Memory B cell (primary cell): ENCODE data around the gene DPY30.
A peak's percentile ranks its signal among the peaks of the same experiment; 100 is the strongest.

Experiments used
- ATAC-seq: fragments of 150-1000 bp; cut with Tn5 transposase; 2 replicates; pipeline ENCODE4 v1.10.0; 2021; ENCODE audit warnings: low read depth, mild to moderate bottlenecking, moderate library complexity
- DNase-seq, 2 donors: peaks; one replicate each; pipeline ENCODE4 v3.0.0; 2022; ENCODE audit warnings: low spot score in 2 of 2
- H3K27ac Mint-ChIP-seq: one replicate; pipeline ENCODE4 v1.8.0; 2022; ENCODE audit warnings: mild to moderate bottlenecking, moderate library complexity, mixed read lengths
- H3K27me3 Mint-ChIP-seq: one replicate; pipeline ENCODE4 v1.8.0; 2022; ENCODE audit warnings: mixed read lengths
- H3K36me3 Mint-ChIP-seq: one replicate; pipeline ENCODE4 v1.8.0; 2022; ENCODE audit warnings: mild to moderate bottlenecking, mixed read lengths
- H3K4me1 Mint-ChIP-seq: one replicate; pipeline ENCODE4 v1.8.0; 2022; ENCODE audit warnings: mixed read lengths
- H3K4me3 Mint-ChIP-seq: one replicate; pipeline ENCODE4 v1.8.0; 2022; ENCODE audit warnings: mild to moderate bottlenecking, moderate library complexity, mixed read lengths
- H3K9me3 Mint-ChIP-seq: one replicate; pipeline ENCODE4 v1.8.0; 2022; ENCODE audit warnings: mixed read lengths

The DPY30 gene

DNA sequence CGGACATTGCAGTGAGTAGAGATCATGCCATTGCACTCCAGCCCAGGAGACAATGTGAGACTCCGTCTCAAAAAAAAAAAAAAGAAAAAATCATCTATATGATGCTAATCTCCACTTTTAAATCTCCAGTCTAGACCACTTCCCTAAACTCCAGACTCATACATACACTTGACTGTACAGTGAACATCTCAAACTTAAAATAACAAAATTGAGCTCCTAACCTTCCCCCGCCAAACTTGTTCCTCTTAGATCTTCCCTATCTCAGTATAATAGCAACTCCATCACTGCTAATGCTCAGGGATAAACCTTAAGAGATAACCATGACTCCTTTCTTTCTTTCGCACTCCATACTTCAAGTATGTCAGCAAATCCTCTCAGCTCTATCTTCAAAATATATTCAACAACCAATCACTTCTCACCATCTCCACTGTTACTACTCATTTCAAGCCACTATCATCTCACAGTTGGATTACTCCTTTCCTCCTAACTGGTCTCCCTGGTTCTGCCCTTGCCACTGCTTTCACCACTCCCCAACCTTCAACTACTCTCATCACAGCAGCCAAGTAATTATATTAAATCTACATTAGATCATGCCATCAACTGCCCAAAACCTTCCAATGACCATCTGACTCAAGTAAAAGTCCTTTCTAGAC, 40.7 kb downstream of the DPY30 start:
- Mint-ChIP-seq H3K27ac (peak overlapping the region; percentile 7), H3K36me3 (peaks cover 8% of the 10 kb centered on the region), H3K4me1 (peaks cover 38% of the 10 kb centered on the region)

DNA sequence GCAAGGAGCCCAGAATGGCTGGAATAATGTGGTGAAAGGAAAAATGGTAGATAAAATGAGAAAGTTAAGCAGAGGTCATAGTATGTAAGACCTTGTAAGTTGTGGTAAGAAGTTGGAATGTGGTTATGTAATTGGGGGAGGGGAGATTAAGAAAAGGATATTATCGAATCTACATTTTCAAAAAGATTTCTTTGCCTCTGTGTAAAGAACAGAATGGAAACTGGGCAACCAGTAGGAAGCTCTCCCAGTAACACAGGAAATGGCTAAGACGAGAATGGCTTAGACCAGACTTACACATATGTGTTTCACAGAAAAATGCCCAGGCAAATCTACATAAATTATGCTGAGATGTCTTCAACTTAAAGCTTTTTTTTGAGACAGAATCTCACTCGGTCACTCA, 42.0 kb downstream of the DPY30 start:
- no peaks in the 10 kb centered on the region for H3K27me3 Mint-ChIP-seq
- H3K27ac Mint-ChIP-seq, result no peak overlapping the region
- peaks cover 2% of the 10 kb centered on the region for H3K9me3 Mint-ChIP-seq
- peaks cover 10% of the 10 kb centered on the region for H3K36me3 Mint-ChIP-seq
- H3K4me1 Mint-ChIP-seq, result peaks cover 41% of the 10 kb centered on the region
- ATAC-seq, result no peak
- no peak overlapping the region for H3K4me3 Mint-ChIP-seq
- no peak for DNase-seq

More for the DNA sequence above, 40.7 kb downstream of the DPY30 start:
- ATAC-seq (peak; percentile 26), DNase-seq (no peak)
- H3K9me3 Mint-ChIP-seq, result peaks cover 2% of the 10 kb centered on the region
- no peak overlapping the region for H3K4me3 Mint-ChIP-seq
- no peaks in the 10 kb centered on the region for H3K27me3 Mint-ChIP-seq

DNA sequence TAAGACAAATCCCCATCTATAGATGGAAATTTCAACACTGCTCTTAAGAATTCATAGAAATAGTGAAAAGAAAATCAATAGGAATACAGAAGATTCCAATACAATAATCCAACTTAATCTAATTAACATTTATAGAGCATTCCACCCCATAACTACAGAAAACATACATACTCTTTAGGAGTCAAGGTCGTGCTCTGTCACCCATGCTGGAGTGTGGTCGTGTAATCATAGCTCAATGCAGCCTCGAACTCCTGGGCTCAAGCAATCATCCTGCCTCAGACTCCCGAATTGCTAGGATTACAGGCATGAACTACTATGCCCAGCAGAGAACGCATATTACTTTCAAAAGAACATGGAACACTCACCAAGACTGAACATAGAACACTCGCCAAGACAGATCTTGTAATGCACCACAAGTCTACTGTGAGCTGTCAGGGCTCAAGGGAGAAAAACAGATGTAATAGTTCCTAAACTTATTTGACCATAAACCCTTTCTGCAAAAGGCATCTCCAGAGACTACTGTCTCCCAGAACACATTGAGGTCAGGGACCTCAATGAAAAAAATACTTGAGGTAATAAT, 42.9 kb downstream of the DPY30 start:
- Mint-ChIP-seq H3K27ac (peak overlapping the region; percentile 32), H3K9me3 (peaks cover 2% of the 10 kb centered on the region), H3K4me3 (no peak overlapping the region), H3K4me1 (peaks cover 44% of the 10 kb centered on the region), H3K36me3 (peaks cover 10% of the 10 kb centered on the region), H3K27me3 (no peaks in the 10 kb centered on the region)
- ATAC-seq (no peak), DNase-seq (no peak)

DNA sequence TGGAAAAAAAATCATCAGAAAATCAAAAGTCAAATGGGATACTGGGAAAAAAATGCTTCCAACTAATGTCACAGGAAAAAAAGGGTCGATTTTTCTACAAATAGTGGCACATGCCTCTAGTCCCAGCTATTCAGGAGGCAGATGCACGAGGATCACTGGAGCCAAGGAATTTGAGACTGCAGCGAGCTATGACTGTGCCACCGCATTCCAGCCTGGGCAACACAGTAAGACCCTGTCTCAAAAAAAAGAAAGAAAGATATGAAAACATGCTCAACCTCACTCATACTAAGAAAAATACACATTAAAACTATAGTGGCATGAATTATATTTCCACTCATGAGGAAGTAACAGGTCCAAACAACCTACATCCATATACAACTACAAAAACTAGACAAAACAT, 46.7 kb downstream of the DPY30 start:
- H3K4me1 Mint-ChIP-seq, result peaks cover 38% of the 10 kb centered on the region
- ATAC-seq, result no peak

GRCh38 chr2:31992025-31992579, 47.5 kb downstream of the DPY30 start:
- peaks cover 33% of the 10 kb centered on the region for H3K4me1 Mint-ChIP-seq
- H3K4me3 Mint-ChIP-seq, result no peak overlapping the region
- ATAC-seq (no peak), DNase-seq (no peak)
- H3K9me3 Mint-ChIP-seq, result peaks cover 2% of the 10 kb centered on the region
- H3K36me3 Mint-ChIP-seq, result peaks cover 10% of the 10 kb centered on the region
- H3K27me3 Mint-ChIP-seq, result no peaks in the 10 kb centered on the region
- H3K27ac Mint-ChIP-seq, result no peak overlapping the region

More for the DNA sequence above, 46.7 kb downstream of the DPY30 start:
- DNase-seq, result no peak
- peaks cover 2% of the 10 kb centered on the region for H3K9me3 Mint-ChIP-seq
- H3K27ac Mint-ChIP-seq, result peak overlapping the region; percentile 60
- H3K36me3 Mint-ChIP-seq, result peaks cover 10% of the 10 kb centered on the region
- H3K27me3 Mint-ChIP-seq, result no peaks in the 10 kb centered on the region
- H3K4me3 Mint-ChIP-seq, result no peak overlapping the region

DNA sequence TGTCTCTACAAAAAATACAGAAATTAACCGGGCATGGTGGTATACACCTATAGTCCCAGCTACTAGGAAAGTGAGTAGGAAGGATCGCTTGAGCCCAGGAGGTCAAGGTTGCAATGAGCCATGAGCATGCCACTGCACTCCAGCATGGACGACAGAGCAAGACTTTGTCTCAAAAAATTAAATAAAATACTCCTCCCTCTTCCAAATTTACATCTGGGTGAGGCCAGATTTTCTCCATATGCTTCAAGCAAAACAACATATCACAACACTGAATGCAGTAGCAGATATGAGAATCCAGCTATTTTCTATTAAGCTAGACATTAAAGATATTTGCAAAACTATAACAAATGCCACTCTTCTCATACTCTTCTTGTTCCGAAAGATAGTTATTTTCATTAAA, 49.7 kb downstream of the DPY30 start:
- H3K9me3 Mint-ChIP-seq, result no peaks in the 10 kb centered on the region
- H3K36me3 Mint-ChIP-seq, result peaks cover 4% of the 10 kb centered on the region
- peaks cover 24% of the 10 kb centered on the region for H3K4me1 Mint-ChIP-seq
- no peak for DNase-seq
- H3K27ac Mint-ChIP-seq, result no peak overlapping the region
- ATAC-seq, result no peak
- H3K27me3 Mint-ChIP-seq, result no peaks in the 10 kb centered on the region
- no peak overlapping the region for H3K4me3 Mint-ChIP-seq

- ATAC-seq, result no peak
- H3K36me3 Mint-ChIP-seq, result peaks cover 8% of the 10 kb centered on the region
Observed at GRCh38 chr2:31987454-31988220, 52.0 kb downstream of the DPY30 start.

DNA sequence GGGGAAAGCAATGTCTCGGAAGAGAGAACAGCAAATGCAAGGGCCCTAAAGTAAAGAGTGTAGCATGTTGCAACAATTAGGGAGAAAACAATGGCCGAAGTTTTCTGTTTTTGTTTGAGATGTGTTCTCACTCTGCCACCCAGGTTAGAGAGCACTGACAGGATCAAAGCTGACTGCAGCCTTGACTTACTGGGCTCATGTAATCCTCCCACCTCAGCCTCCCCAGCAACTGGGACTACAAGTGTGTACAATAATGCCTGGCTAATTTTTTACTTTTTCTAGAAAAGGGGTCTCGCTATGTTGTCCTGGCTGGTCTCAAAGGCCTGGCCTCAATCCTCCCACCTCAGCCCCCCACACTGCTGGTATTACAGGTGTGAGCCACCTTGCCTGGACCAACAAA, 52.7 kb downstream of the DPY30 start:
- no peak for ATAC-seq
- Mint-ChIP-seq H3K4me1 (peaks cover 13% of the 10 kb centered on the region), H3K4me3 (no peak overlapping the region), H3K27ac (no peak overlapping the region), H3K9me3 (no peaks in the 10 kb centered on the region), H3K27me3 (no peaks in the 10 kb centered on the region), H3K36me3 (peaks cover 9% of the 10 kb centered on the region)
- DNase-seq, result no peak

More at GRCh38 chr2:31987454-31988220, 52.0 kb downstream of the DPY30 start:
- H3K4me1 Mint-ChIP-seq, result peaks cover 16% of the 10 kb centered on the region
- no peak for DNase-seq
- H3K9me3 Mint-ChIP-seq, result no peaks in the 10 kb centered on the region
- no peaks in the 10 kb centered on the region for H3K27me3 Mint-ChIP-seq
- H3K27ac Mint-ChIP-seq, result no peak overlapping the region
- H3K4me3 Mint-ChIP-seq, result no peak overlapping the region

- Mint-ChIP-seq H3K27me3 (no peaks in the 10 kb centered on the region), H3K36me3 (peaks cover 9% of the 10 kb centered on the region), H3K4me3 (no peak overlapping the region), H3K9me3 (no peaks in the 10 kb centered on the region), H3K4me1 (peaks cover 20% of the 10 kb centered on the region), H3K27ac (peak overlapping the region; percentile 74)
- ATAC-seq (no peak), DNase-seq (no peak)
Observed at GRCh38 chr2:31983762-31984467, 55.7 kb downstream of the DPY30 start.

- Mint-ChIP-seq H3K27ac (peak overlapping the region; percentile 94), H3K27me3 (no peaks in the 10 kb centered on the region), H3K4me1 (peaks cover 18% of the 10 kb centered on the region), H3K4me3 (peak overlapping the region; percentile 73), H3K9me3 (no peaks in the 10 kb centered on the region), H3K36me3 (peaks cover 9% of the 10 kb centered on the region)
- DNase-seq (peak; percentile 13 to 62), ATAC-seq (peak; percentile 98)
Observed at GRCh38 chr2:31980674-31981356, 58.8 kb downstream of the DPY30 start.

- Mint-ChIP-seq H3K4me1 (peaks cover 21% of the 10 kb centered on the region), H3K27me3 (no peaks in the 10 kb centered on the region), H3K36me3 (peaks cover 9% of the 10 kb centered on the region), H3K9me3 (no peaks in the 10 kb centered on the region), H3K27ac (no peak overlapping the region), H3K4me3 (no peak overlapping the region)
- DNase-seq (no peak), ATAC-seq (no peak)
Observed at GRCh38 chr2:31979956-31980355, 59.6 kb downstream of the DPY30 start.

- no peaks in the 10 kb centered on the region for H3K27me3 Mint-ChIP-seq
- H3K27ac Mint-ChIP-seq, result peak overlapping the region; percentile 51
- no peak overlapping the region for H3K4me3 Mint-ChIP-seq
- H3K9me3 Mint-ChIP-seq, result no peaks in the 10 kb centered on the region
- DNase-seq (no peak), ATAC-seq (no peak)
- H3K4me1 Mint-ChIP-seq, result peaks cover 21% of the 10 kb centered on the region
- peaks cover 5% of the 10 kb centered on the region for H3K36me3 Mint-ChIP-seq
Observed at GRCh38 chr2:31979018-31979417, 60.6 kb downstream of the DPY30 start.

DNA sequence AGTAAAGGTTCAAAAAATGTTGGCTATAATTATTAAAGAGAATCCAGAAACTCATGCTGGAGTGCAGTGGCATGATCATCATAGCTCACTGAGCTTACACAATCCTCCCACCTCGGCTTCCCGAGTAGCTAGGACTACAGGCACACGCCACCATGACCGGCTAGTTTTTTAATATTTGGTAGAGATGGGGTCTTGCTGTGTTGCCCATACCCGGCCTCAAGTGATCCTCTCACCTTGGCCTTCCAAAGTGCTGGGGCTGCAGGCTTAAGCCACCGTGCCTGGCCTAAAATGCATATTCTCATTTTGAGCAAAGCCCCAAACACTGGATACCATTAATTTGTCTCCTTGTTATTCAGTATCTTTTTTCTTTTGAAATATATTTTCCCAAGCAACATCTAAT, 61.2 kb downstream of the DPY30 start:
- peak overlapping the region; percentile 51 for H3K27ac Mint-ChIP-seq
- H3K4me1 Mint-ChIP-seq, result peaks cover 22% of the 10 kb centered on the region

More for the DNA sequence above, 61.2 kb downstream of the DPY30 start:
- DNase-seq (no peak), ATAC-seq (no peak)
- no peaks in the 10 kb centered on the region for H3K27me3 Mint-ChIP-seq
- no peak overlapping the region for H3K4me3 Mint-ChIP-seq
- peaks cover 4% of the 10 kb centered on the region for H3K36me3 Mint-ChIP-seq
- no peaks in the 10 kb centered on the region for H3K9me3 Mint-ChIP-seq
